H1 (cell line): Measurements from ENCODE around the gene PIP5K1B. TPM values are rescaled to one million over a fixed set of nuclear protein-coding genes. Genes with fewer than 3 reads are reported as not detected.

Source experiments
- CHD7 ChIP-seq: fragments of 300-600 bp; sonication (generic); IDR thresholded peaks from 2 replicates; pipeline ENCODE4 v1.7.1; 2012; ENCODE audit warnings: low read length, moderate library complexity, mild to moderate bottlenecking, inconsistent platforms; ENCODE audit not compliant: insufficient replicate concordance
- POU5F1 ChIP-seq: IDR thresholded peaks from 2 replicates; pipeline ENCODE4 v1.6.1; 2011; ENCODE audit warnings: low read depth, mild to moderate bottlenecking, low read length, moderate library complexity
- polyA plus RNA-seq, 7 experiments: library from polyadenylated mRNA; depleted of rRNA in 3 of 7; stranded (reverse) in 5 of 7; unstranded in 2 of 7; fragments of >200 nt in 5 of 7; fragments of 200-250 nt in 2 of 7; gene quantifications; 1 replicate in 5 of 7; 2 replicates in 1 of 7; 4 replicates in 1 of 7; pipeline versions ENCODE4 v1.2.1 to v1.2.3, GENCODE V29; 2011 to 2013; ENCODE audit warnings: missing spikeins in 2 of 7, mixed read lengths in 2 of 7
- total RNA-seq: library from RNA; stranded (reverse); fragmentation: NEBNext Ultra II Directional; extraction: Animal tissue kit (Norgen Biotek cat#: 25700); gene quantifications from 2 replicates; pipeline ENCODE4 v1.2.1, GENCODE V29; 2021

The PIP5K1B gene
- total and polyA plus RNA-seq, 2 of the 8 experiments (the other 6 are each of a cell fraction or from before 2014, with no cell fraction given), result 4.7 to 7.7 TPM

- TF ChIP-seq CHD7 (no peak), POU5F1 (no peak)
Observed at GRCh38 chr9:68914751-68915150, 209.7 kb downstream of the PIP5K1B start (continued).
